HCT116 (cell line): ENCODE data around the gene MYH11. TPM values are rescaled to one million over a fixed set of nuclear protein-coding genes. Genes with fewer than 3 reads are reported as not detected.
"Not testable (repeated sequence)": the region's sequence is repeated elsewhere in the genome, so short reads cannot be mapped to it uniquely, and the experiment has no call there.

Experiments used
- ATAC-seq: fragments of 200-7000 bp; cut with Tn5 transposase; 2 replicates; pipeline ENCODE4 v1.9.1; 2020; ENCODE audit warnings: mild to moderate bottlenecking, moderate library complexity
- BruUV-seq: library from RNA; stranded (reverse); fragments of 400-500 nt; replicated peaks from 2 replicates; lab custom pipeline; 2021; lab: Mats Ljungman, UMichigan
- CTCF ChIA-PET: fragments of 300-600 bp; sonication (Branson Sonifier 250); formaldehyde crosslinking; loops from one replicate; lab custom pipeline; 2021; ENCODE audit warnings: antibody characterized with exemption; lab: Charles Lee
- POLR2A ChIA-PET: fragments of 300-600, 350-600 bp; sonication (Branson Sonifier 250); formaldehyde crosslinking; loops from one replicate; lab custom pipeline; 2021; ENCODE audit warnings: antibody characterized with exemption; lab: Charles Lee
- RAD21 ChIA-PET, 2 experiments: fragments of 300-600 bp; sonication (Branson Sonifier 250); formaldehyde crosslinking; loops; one replicate each; lab custom pipeline; 2023; ENCODE audit warnings: low total read pairs in 2 of 2; ENCODE audit not compliant: uncharacterized antibody in 2 of 2, unreplicated experiment in 2 of 2, low non-redundant PET in 1 of 2; lab: Charles Lee
- DNase-seq: peaks from one replicate; pipeline ENCODE4 v3.0.0-alpha.2; 2010; ENCODE audit warnings: low read depth, low spot score
- H2AFZ ChIP-seq: fragments of 200-600 bp; shearing (Covaris generic), sonication (generic); 2 replicates; pipeline ENCODE4 v1.6.1; 2017; ENCODE audit warnings: low read depth, mixed run types, mixed read lengths, antibody characterized with exemption, low read length; ENCODE audit not compliant: poor library complexity, severe bottlenecking
- H3K27ac ChIP-seq: 2 replicates; pipeline ENCODE4 v1.5.1; 2012; ENCODE audit warnings: low read depth, low read length
- H3K27me3 ChIP-seq: fragments of 200-600 bp; sonication (generic); 2 replicates; pipeline ENCODE4 v1.6.1; 2016; ENCODE audit warnings: mixed run types, low read length, mixed read lengths; ENCODE audit not compliant: insufficient read depth
- H3K36me3 ChIP-seq, 2 experiments: fragments of 200-500 bp in 1 of 2; fragments of 200-600 bp in 1 of 2; sonication (Bioruptor generic) in 1 of 2; sonication (generic) in 1 of 2; 2 replicates each; pipeline versions ENCODE4 v1.5.1 to v1.6.1; 2014 to 2016; ENCODE audit warnings: low read length in 2 of 2, inconsistent platforms in 1 of 2, mixed read lengths in 1 of 2, mixed run types in 1 of 2; ENCODE audit not compliant: insufficient read depth in 2 of 2, control insufficient read depth in 1 of 2
- H3K4me1 ChIP-seq, 2 experiments: fragments of 200-600 bp in 1 of 2; sonication (generic) in 1 of 2; 2 replicates each; pipeline versions ENCODE4 v1.5.1 to v1.6.1; 2012 to 2017; ENCODE audit warnings: low read length in 2 of 2, inconsistent platforms in 1 of 2, mild to moderate bottlenecking in 1 of 2, mixed read lengths in 1 of 2, mixed run types in 1 of 2, moderate library complexity in 1 of 2; ENCODE audit not compliant: insufficient read depth in 2 of 2, control insufficient read depth in 1 of 2
- H3K4me2 ChIP-seq: fragments of 200-600 bp; sonication (generic); 2 replicates; pipeline ENCODE4 v1.6.1; 2017; ENCODE audit warnings: mixed run types, low read length, mixed read lengths
- H3K4me3 ChIP-seq, 2 experiments: fragments of 200-600 bp in 1 of 2; sonication (generic) in 1 of 2; replicated peaks in 1 of 2; 2 replicates each; pipeline ENCODE4 v1.5.1; 2011 to 2016; ENCODE audit warnings: low read length in 2 of 2, control low read depth in 1 of 2, low read depth in 1 of 2, mild to moderate bottlenecking in 1 of 2, mixed read lengths in 1 of 2, mixed run types in 1 of 2
- H3K79me2 ChIP-seq: fragments of 200-600 bp; sonication (generic); 2 replicates; pipeline ENCODE4 v1.6.1; 2017; ENCODE audit warnings: mild to moderate bottlenecking, mixed run types, low read length, moderate library complexity, mixed read lengths; ENCODE audit not compliant: insufficient read depth
- H3K9ac ChIP-seq: fragments of 200-600 bp; sonication (generic); 2 replicates; pipeline ENCODE4 v1.6.1; 2016; ENCODE audit warnings: low read length, mixed read lengths
- H3K9me2 ChIP-seq: fragments of 200-600 bp; sonication (generic), shearing (Covaris generic); 2 replicates; pipeline ENCODE4 v1.6.1; 2017; ENCODE audit warnings: mixed run types, mild to moderate bottlenecking, moderate library complexity; ENCODE audit not compliant: insufficient read depth
- H3K9me3 ChIP-seq, 2 experiments: fragments of 200-500 bp in 1 of 2; fragments of 200-600 bp in 1 of 2; sonication (Bioruptor generic) in 1 of 2; sonication (generic) in 1 of 2; 2 replicates each; pipeline ENCODE4 v1.6.1; 2014 to 2017; ENCODE audit warnings: low read length in 2 of 2, mixed read lengths in 2 of 2, inconsistent platforms in 1 of 2, low read depth in 1 of 2, mild to moderate bottlenecking in 1 of 2, mixed run types in 1 of 2, moderate library complexity in 1 of 2; ENCODE audit not compliant: control insufficient read depth in 1 of 2, insufficient read depth in 1 of 2
- H4K20me1 ChIP-seq: fragments of 200-600 bp; sonication (generic), shearing (Covaris generic); 2 replicates; pipeline ENCODE4 v1.6.1; 2017; ENCODE audit warnings: mixed run types, mild to moderate bottlenecking, moderate library complexity; ENCODE audit not compliant: insufficient read depth
- CBX3 ChIP-seq: IDR thresholded peaks from 2 replicates; pipeline ENCODE4 v1.6.1; 2012; ENCODE audit warnings: low read depth
- EGR1 ChIP-seq: IDR thresholded peaks from 2 replicates; pipeline ENCODE4 v1.6.1; 2012; ENCODE audit warnings: low read depth
- EZH2 ChIP-seq: fragments of 200-600 bp; sonication (generic); IDR thresholded peaks from 2 replicates; pipeline ENCODE4 v1.6.1; 2017; ENCODE audit warnings: antibody characterized with exemption, mixed run types
- JUND ChIP-seq: IDR thresholded peaks from 2 replicates; pipeline ENCODE4 v1.6.1; 2012
- YY1 ChIP-seq: IDR thresholded peaks from 2 replicates; pipeline ENCODE4 v1.6.1; 2011; ENCODE audit warnings: low read length, low read depth, moderate library complexity, mild to moderate bottlenecking; ENCODE audit not compliant: insufficient replicate concordance; ENCODE audit errors: extremely low read depth
- intact Hi-C: fragments of 100-400 bp; cut with micrococcal nuclease; formaldehyde crosslinking; loops from 2 replicates; pipeline ENCODE4 v1.10.0; 2022
- total RNA-seq: library from RNA; stranded (reverse); gene quantifications from one replicate; pipeline ENCODE4 v1.2.1, GENCODE V29; 2021; ENCODE audit not compliant: unreplicated experiment

MYH11 gene
- total RNA-seq, 1 experiment from 2014 or later = 0.61 TPM

- POLR2A ChIA-PET = no interaction called here
- ATAC-seq (no peak), DNase-seq (no peak)
- peaks cover 0 to 2% of the 10 kb centered on the region in 2 experiments; a peak in 1 of 4 replicates for H3K9me3 ChIP-seq
- H3K9me2 ChIP-seq = no peaks in the 10 kb centered on the region
- H3K4me2 ChIP-seq = no peak overlapping the region
- H3K4me1 ChIP-seq = no peaks in the 10 kb centered on the region
- intact Hi-C loops = no loop called here
- no peaks in the 10 kb centered on the region for H3K36me3 ChIP-seq
- H4K20me1 ChIP-seq = no peaks in the 10 kb centered on the region
- CTCF ChIA-PET = no interaction called here
- BruUV-seq = no TSS peak
- TF ChIP-seq CBX3 (no peak), EGR1 (no peak), EZH2 (no peak), JUND (no peak), YY1 (no peak)
- TF ChIP-seq, all 23 proteins: peak for 0
- no peak overlapping the region for H3K27ac ChIP-seq
- no peaks in the 10 kb centered on the region for H3K27me3 ChIP-seq
- H3K4me3 ChIP-seq = no peak overlapping the region
- H3K9ac ChIP-seq = no peak overlapping the region
- no peaks in the 10 kb centered on the region for H3K79me2 ChIP-seq
- RAD21 ChIA-PET = no interaction called here
- H2AFZ ChIP-seq = no peak overlapping the region
Observed at GRCh38 chr16:15810411-15810810, 46.4 kb downstream of the MYH11 start.

DNA sequence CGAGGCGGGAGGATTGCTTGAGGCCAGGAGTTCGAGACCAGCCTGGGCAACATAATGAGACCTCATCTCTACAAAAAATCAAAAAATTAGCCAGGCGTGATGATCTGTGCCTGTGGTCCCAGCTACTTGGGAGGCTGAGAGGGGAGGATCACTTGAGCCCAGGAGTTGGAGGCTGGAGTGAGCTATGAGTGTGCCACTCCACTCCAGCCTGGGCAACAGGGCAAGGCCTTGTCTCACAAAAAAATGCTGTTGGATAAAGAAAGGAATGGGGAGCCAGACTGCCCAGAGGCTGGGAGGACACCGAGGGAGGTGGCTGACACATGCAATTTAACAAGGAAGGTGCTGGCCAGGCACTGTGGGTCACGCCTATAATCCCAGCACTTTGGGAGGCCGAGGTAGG, 47.5 kb downstream of the MYH11 start:
- POLR2A ChIA-PET, H3K36me3 ChIP-seq, DNase-seq, intact Hi-C loops, H3K9me3 ChIP-seq, BruUV-seq, H3K27ac ChIP-seq, H3K4me1 ChIP-seq, H2AFZ ChIP-seq, H3K9me2 ChIP-seq, H3K4me2 ChIP-seq, H4K20me1 ChIP-seq, H3K9ac ChIP-seq, H3K79me2 ChIP-seq, H3K4me3 ChIP-seq, RAD21 ChIA-PET, CTCF ChIA-PET, ATAC-seq, H3K27me3 ChIP-seq: not testable (repeated sequence)
